GM19455 (cell line): ENCODE results near the gene SEC16B.
"Not testable (repeated sequence)": the region's sequence is repeated elsewhere in the genome, so short reads cannot be mapped to it uniquely, and the experiment has no call there.

ENCODE experiments used
- ATAC-seq: cut with Tn5 transposase; IDR thresholded peaks from one replicate; pipeline ENCODE4 v1.9.1; 2021; ENCODE audit not compliant: unreplicated experiment

SEC16B gene

GRCh38 chr1:177969825-177970371 lies at the start of gene SEC16B:
Gene SEC16B (minus strand): TSS chr1:177970058. CDS start chr1:177967981, 2,077 bp downstream.
- no peak for ATAC-seq

DNA sequence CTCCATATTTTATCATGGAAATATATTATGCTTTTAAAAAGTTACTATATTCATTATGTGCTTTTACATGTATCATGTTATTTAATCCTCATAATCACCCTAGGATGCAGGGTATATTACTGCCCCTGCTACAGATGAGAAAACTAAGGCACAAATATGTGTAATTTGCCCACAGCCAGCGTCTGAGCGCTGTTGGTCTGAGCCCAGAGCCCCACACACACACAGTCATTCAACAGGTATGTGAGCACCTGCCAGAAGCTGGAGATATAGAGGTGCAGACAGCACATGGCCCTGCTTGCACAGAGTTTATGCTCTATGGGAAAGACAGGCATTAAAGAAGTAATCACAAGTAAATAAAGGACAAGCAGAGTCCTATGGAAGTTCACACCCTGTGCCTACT lies 49.8 kb upstream of the SEC16B start:
- no peak for ATAC-seq

DNA sequence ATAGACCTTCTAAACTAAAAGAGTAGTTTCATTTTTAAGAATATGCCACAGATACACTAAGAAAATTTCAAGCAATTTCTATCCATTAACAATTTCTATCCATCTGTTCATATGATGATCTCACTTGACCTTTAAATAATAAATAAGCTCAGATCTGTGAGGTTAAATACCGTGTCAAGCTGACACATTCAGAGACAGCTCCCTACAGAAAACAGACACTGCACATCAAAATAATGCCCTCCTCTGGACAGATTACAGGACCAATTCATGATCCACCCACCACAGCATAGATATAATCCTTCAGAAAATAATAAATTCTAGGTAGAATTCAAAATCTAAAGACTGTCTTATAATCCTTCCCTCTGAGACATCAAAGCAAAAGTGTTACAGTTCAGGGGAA lies 49.4 kb upstream of the SEC16B start:
- no peak for ATAC-seq

DNA sequence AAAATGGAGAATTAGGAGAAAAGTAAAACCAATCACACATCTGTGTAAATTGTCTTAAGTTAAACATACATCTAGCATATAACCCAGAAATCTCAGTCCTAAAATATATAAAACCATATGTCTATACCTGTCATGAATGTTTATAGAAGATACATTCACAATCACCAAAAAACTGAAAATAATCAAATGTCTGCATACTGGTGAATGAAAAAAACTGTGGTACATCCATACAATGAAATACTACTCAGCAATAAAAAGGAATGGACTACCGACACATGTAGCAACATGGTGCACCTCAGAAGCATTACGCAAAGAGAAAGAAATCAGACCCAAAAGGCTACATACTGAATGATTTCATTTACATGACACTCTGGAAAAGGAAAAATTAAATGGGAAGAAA lies 47.7 kb upstream of the SEC16B start:
- no peak for ATAC-seq

- no peak for ATAC-seq
Observed at GRCh38 chr1:178011864-178012503, 42.1 kb upstream of the SEC16B start.

DNA sequence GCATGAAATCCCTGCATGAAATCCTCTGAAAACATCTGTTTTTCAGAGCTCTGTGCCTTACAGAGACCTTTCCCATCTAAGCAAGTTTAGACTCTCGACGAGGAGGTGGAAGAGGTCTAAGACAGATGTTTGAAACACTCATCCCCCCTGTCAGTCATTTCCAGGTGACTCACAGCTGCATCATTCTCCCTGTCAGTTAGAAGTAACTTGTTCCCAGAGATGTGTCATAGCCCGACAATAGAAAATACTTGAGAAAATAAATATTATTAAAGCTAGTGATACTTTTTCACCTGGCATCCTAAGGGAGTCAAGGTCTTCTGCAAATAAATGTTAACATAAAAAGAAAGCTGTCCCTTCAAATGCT lies 41.6 kb upstream of the SEC16B start:
- no peak for ATAC-seq

GRCh38 chr1:178010674-178011464 lies 41.0 kb upstream of the SEC16B start:
- no peak for ATAC-seq

GRCh38 chr1:178006043-178006442 lies 36.2 kb upstream of the SEC16B start:
- ATAC-seq: no peak

GRCh38 chr1:178005450-178005849 lies 35.6 kb upstream of the SEC16B start:
- no peak for ATAC-seq

DNA sequence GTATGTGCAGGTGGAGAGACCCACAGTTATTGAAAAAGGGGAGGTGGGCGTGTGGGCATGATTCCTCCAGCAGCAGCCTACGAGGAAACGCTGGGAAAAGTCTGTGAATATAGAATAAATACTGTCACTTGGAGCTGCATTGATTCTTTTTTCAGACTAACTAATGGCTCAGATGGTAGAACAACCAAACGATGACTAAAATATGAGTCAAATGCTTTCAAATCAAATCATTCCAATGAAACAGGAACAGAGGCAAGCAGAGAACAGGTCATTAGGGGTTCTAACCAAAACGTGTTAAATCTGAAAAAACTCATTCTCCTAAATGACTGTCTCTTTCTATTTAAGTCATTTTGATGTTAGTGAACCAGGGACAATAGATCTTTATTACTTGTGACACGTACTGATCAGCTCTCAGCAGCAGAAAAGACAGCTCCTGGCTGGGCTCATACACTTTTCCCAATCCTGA lies 35.1 kb upstream of the SEC16B start:
- ATAC-seq: no peak

DNA sequence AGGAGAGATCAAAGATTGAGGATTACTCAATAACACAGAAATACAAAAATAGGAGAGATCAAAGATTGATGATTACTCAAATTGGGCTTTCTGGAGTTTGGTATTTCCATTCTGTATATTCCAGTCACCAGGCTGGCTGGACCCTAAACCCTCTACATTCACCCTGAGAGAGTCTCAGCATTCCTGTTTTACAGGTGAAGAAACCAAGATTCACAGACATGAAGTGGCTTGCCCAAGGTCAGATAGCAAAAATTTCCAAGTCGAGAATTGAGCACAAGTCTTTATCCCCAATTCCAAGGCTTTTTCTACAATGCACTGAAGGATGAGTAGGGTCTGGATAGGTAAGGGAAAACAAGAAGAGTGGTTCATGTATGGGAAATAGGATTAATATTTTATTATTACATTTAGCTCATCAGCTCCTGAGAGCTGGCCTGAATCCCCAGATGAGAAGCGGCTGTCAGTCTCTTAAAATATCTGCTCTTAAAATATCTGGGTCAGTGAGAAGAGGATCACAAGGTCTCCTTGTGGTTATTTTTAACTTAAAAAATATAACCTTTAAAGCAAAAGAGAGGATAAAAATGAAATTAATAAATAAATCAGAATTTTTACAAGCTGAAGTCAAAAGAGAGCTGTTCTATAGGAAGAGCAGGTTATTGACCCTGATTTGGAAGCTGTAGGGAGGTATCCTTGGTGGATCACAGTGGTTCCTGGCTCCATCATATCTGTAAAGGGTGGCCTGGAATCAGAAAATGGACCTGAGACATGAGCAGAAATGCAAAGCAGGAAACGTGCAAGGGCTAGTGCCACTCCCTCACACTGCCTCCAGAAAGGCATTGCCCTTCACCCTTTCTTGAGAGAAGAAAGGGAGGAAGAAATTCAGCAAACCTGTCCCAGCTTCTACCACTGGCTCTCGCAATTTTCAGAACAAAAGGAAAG lies 29.1 kb upstream of the SEC16B start:
- ATAC-seq: no peak

DNA sequence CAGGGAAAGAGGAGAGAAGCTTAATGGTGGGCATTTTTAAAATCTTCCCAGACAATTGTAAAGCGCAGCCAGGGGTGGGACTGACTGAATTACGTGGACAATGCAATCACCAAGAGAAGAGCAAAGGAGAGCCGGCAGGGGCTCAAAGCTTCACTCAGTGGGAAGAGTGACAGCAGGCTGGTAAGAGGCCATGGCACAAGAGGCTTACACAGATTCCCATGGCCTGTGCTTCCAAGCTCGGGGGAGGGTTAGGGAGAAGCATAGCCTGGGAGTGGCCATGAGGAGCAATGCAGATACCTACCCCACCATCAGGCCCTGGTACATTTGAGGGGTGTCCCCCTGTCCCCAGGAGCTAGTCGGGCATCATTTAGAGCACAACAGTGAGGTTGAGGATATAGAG lies 27.1 kb upstream of the SEC16B start:
- ATAC-seq: no peak

DNA sequence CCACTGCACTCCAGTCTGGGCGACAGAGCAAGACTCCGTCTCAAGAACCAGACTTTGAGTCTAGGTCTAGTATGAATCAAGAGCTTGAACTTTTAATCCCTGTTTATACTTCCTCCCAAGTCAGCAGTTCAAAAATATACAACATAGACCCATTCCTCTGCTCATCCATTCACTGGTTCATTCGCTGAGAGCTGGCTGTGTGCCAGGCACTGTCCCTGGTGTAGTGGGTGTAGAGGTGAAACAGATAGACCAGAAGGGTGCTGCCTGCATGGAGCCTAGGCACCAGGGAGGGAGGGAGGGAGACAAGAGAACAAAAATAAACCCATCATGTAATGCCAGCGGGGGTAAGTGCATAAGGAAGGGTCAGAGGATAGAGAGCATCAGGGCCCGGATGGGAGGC lies 25.5 kb upstream of the SEC16B start:
- no peak for ATAC-seq

- ATAC-seq: not testable (repeated sequence)
Observed at GRCh38 chr1:177986281-177986680, 16.4 kb upstream of the SEC16B start.

DNA sequence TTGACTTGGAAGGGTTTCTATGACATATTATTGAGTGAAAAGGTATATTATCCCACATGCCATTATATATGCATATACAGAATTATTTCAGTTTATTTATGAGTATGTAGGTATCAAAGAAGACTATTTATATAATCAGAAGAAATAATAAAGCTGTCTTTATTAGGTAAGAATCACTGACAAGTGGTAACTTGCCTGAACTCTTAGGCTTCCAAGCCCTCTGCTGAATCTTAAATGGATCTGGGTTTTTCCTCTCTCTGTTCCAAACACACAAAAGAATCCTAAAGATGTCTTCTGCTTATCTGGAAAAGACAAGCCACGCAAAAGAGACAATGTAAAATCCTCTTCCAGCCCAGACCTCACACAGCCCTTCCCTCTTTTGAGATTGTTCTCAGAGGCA lies 14.9 kb upstream of the SEC16B start:
- ATAC-seq: no peak

- no peak for ATAC-seq
Observed at GRCh38 chr1:177984136-177984525, 14.3 kb upstream of the SEC16B start.

DNA sequence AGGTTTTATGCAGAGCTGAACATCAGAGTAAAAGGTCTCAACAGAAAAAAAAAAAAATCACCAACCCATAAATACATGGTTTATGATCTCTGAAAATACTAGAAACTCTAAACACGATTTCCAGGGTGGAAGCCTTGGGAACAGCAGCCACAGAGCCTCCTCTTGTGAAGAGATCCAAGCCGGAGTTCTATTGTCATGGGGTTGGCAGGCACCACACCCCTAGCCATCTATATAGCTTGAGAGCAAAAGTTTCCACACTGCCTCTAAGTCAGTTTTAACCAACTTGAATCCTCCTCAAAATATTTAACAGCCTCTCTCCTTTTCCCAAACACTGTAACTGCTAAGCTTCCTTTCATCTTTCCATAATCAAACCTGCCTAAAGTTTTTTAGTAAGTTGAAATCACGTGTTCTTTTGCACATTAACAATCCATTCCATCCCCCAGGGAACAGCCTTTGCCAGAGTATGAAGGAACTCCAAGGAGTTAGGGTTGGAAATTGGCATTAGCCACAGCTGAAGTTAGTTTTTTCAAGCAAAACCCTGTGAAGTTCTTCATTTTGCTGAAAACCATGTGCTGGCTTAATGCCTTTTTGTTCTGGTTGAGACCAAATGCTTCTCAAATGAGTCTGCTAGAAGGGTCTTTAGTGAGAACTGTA lies 13.8 kb upstream of the SEC16B start:
- no peak for ATAC-seq

GRCh38 chr1:177983077-177983476 lies 13.2 kb upstream of the SEC16B start:
- no peak for ATAC-seq

GRCh38 chr1:177981200-177981599 lies 11.3 kb upstream of the SEC16B start:
- ATAC-seq: no peak

GRCh38 chr1:177979272-177979671 lies 9.4 kb upstream of the SEC16B start:
- ATAC-seq: no peak

- no peak for ATAC-seq
Observed at GRCh38 chr1:177978530-177978929, 8.7 kb upstream of the SEC16B start.
